A375 (cell line): ENCODE results near the gene PHYKPL. TPM values are rescaled to one million over a fixed set of nuclear protein-coding genes. Genes with fewer than 3 reads are reported as not detected.

Experiments used
- total RNA-seq: library from RNA; depleted of rRNA; stranded (reverse); fragments of >200 nt; shearing (Covaris generic); gene quantifications from 2 replicates; pipeline ENCODE4 v1.2.3, GENCODE V29; 2014; rRNA removed

Gene PHYKPL
- 36.3 and 37.4 TPM in 2 replicates for total RNA-seq

DNA sequence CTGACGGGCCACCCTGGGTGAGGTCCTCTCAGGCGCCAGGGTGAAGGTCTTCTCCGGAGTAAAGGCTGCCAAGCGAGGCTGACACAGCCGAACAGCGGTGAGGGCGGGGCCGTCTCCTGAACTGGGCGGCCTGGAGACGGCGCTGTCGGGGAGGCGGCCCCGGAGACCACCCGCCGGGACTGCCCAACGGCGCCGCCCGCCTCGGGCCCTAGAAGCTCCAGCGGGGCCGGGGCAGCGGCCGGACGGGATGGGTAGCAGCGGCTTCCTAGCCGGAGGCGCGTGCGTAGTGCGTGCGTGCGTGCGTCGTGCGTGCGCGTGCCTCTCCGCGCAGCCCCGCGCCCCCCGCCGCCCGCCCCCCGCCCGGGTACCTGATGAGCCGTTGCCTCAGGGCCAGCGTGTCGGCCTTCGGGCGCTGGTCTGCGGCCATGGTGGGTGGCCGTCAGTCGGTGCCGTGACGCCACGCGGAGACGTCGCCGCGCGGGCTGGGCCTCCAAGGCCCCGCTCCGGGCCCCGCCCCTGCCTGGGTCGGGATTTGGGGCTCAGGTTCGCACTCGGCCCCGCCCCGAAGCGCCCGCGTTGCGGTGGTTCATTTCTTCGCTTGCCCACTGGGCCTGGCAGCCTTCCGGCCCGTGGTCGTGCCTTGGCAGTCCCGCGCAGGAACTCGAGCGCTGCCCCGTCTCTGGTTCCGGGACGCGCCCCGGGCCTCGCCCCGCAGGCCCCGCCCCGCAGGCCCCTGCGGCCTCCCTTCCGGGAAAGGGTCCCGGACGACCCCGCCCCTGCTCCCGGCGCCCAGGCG, at the start of gene PHYKPL:
PHYKPL (minus strand) TSS at position 679 of the 796 bp plus-strand sequence; CDS start at position 427, 252 bp downstream.

GRCh38 chr5:178204182-178204934, 28.2 kb downstream of the PHYKPL start, which contains the start of gene HNRNPAB:
Gene HNRNPAB, plus strand, starts transcription at chr5:178204533. Its CDS starts 305 bp downstream, at chr5:178204838.

GRCh38 chr5:178187014-178187413, 45.6 kb downstream of the PHYKPL start, which contains the start of gene GMCL2:
Gene GMCL2, minus strand, starts transcription at chr5:178187371. Its CDS starts 72 bp downstream, at chr5:178187299.

Other genes starting within 250 kb of the PHYKPL start
- gene PROP1, start 236.6 kb downstream of the PHYKPL start, total RNA-seq = not detected in 2 replicates
- gene N4BP3, start 119.3 kb downstream of the PHYKPL start, total RNA-seq = 0.03 and 0.15 TPM in 2 replicates
- 24.3 and 32.3 TPM in 2 replicates for gene RMND5B, start 101.8 kb downstream of the PHYKPL start, total RNA-seq
- gene NHP2, start 78.9 kb downstream of the PHYKPL start, total RNA-seq = 690 and 698 TPM in 2 replicates
- gene GMCL2, start 45.4 kb downstream of the PHYKPL start, total RNA-seq = not detected in 2 replicates
- gene HNRNPAB, start 28.3 kb downstream of the PHYKPL start, total RNA-seq = 145 and 155 TPM in 2 replicates